HCT116 (cell line): ENCODE data around the gene TNS3. TPM values are rescaled to one million over a fixed set of nuclear protein-coding genes. Genes with fewer than 3 reads are reported as not detected.

ENCODE experiments used
- ATAC-seq: fragments of 200-7000 bp; cut with Tn5 transposase; 2 replicates; pipeline ENCODE4 v1.9.1; 2020; ENCODE audit warnings: mild to moderate bottlenecking, moderate library complexity
- BruUV-seq: library from RNA; stranded (reverse); fragments of 400-500 nt; replicated peaks from 2 replicates; lab custom pipeline; 2021; lab: Mats Ljungman, UMichigan
- CTCF ChIA-PET: fragments of 300-600 bp; sonication (Branson Sonifier 250); formaldehyde crosslinking; loops from one replicate; lab custom pipeline; 2021; ENCODE audit warnings: antibody characterized with exemption; lab: Charles Lee
- POLR2A ChIA-PET: fragments of 300-600, 350-600 bp; sonication (Branson Sonifier 250); formaldehyde crosslinking; loops from one replicate; lab custom pipeline; 2021; ENCODE audit warnings: antibody characterized with exemption; lab: Charles Lee
- RAD21 ChIA-PET, 2 experiments: fragments of 300-600 bp; sonication (Branson Sonifier 250); formaldehyde crosslinking; loops; one replicate each; lab custom pipeline; 2023; ENCODE audit warnings: low total read pairs in 2 of 2; ENCODE audit not compliant: uncharacterized antibody in 2 of 2, unreplicated experiment in 2 of 2, low non-redundant PET in 1 of 2; lab: Charles Lee
- DNase-seq: peaks from one replicate; pipeline ENCODE4 v3.0.0-alpha.2; 2010; ENCODE audit warnings: low read depth, low spot score
- H2AFZ ChIP-seq: fragments of 200-600 bp; shearing (Covaris generic), sonication (generic); 2 replicates; pipeline ENCODE4 v1.6.1; 2017; ENCODE audit warnings: low read depth, mixed run types, mixed read lengths, antibody characterized with exemption, low read length; ENCODE audit not compliant: poor library complexity, severe bottlenecking
- H3K27ac ChIP-seq: 2 replicates; pipeline ENCODE4 v1.5.1; 2012; ENCODE audit warnings: low read depth, low read length
- H3K27me3 ChIP-seq: fragments of 200-600 bp; sonication (generic); 2 replicates; pipeline ENCODE4 v1.6.1; 2016; ENCODE audit warnings: mixed run types, low read length, mixed read lengths; ENCODE audit not compliant: insufficient read depth
- H3K36me3 ChIP-seq, 2 experiments: fragments of 200-500 bp in 1 of 2; fragments of 200-600 bp in 1 of 2; sonication (Bioruptor generic) in 1 of 2; sonication (generic) in 1 of 2; 2 replicates each; pipeline versions ENCODE4 v1.5.1 to v1.6.1; 2014 to 2016; ENCODE audit warnings: low read length in 2 of 2, inconsistent platforms in 1 of 2, mixed read lengths in 1 of 2, mixed run types in 1 of 2; ENCODE audit not compliant: insufficient read depth in 2 of 2, control insufficient read depth in 1 of 2
- H3K4me1 ChIP-seq, 2 experiments: fragments of 200-600 bp in 1 of 2; sonication (generic) in 1 of 2; 2 replicates each; pipeline versions ENCODE4 v1.5.1 to v1.6.1; 2012 to 2017; ENCODE audit warnings: low read length in 2 of 2, inconsistent platforms in 1 of 2, mild to moderate bottlenecking in 1 of 2, mixed read lengths in 1 of 2, mixed run types in 1 of 2, moderate library complexity in 1 of 2; ENCODE audit not compliant: insufficient read depth in 2 of 2, control insufficient read depth in 1 of 2
- H3K4me2 ChIP-seq: fragments of 200-600 bp; sonication (generic); 2 replicates; pipeline ENCODE4 v1.6.1; 2017; ENCODE audit warnings: mixed run types, low read length, mixed read lengths
- H3K4me3 ChIP-seq, 2 experiments: fragments of 200-600 bp in 1 of 2; sonication (generic) in 1 of 2; replicated peaks in 1 of 2; 2 replicates each; pipeline ENCODE4 v1.5.1; 2011 to 2016; ENCODE audit warnings: low read length in 2 of 2, control low read depth in 1 of 2, low read depth in 1 of 2, mild to moderate bottlenecking in 1 of 2, mixed read lengths in 1 of 2, mixed run types in 1 of 2
- H3K79me2 ChIP-seq: fragments of 200-600 bp; sonication (generic); 2 replicates; pipeline ENCODE4 v1.6.1; 2017; ENCODE audit warnings: mild to moderate bottlenecking, mixed run types, low read length, moderate library complexity, mixed read lengths; ENCODE audit not compliant: insufficient read depth
- H3K9ac ChIP-seq: fragments of 200-600 bp; sonication (generic); 2 replicates; pipeline ENCODE4 v1.6.1; 2016; ENCODE audit warnings: low read length, mixed read lengths
- H3K9me2 ChIP-seq: fragments of 200-600 bp; sonication (generic), shearing (Covaris generic); 2 replicates; pipeline ENCODE4 v1.6.1; 2017; ENCODE audit warnings: mixed run types, mild to moderate bottlenecking, moderate library complexity; ENCODE audit not compliant: insufficient read depth
- H3K9me3 ChIP-seq, 2 experiments: fragments of 200-500 bp in 1 of 2; fragments of 200-600 bp in 1 of 2; sonication (Bioruptor generic) in 1 of 2; sonication (generic) in 1 of 2; 2 replicates each; pipeline ENCODE4 v1.6.1; 2014 to 2017; ENCODE audit warnings: low read length in 2 of 2, mixed read lengths in 2 of 2, inconsistent platforms in 1 of 2, low read depth in 1 of 2, mild to moderate bottlenecking in 1 of 2, mixed run types in 1 of 2, moderate library complexity in 1 of 2; ENCODE audit not compliant: control insufficient read depth in 1 of 2, insufficient read depth in 1 of 2
- H4K20me1 ChIP-seq: fragments of 200-600 bp; sonication (generic), shearing (Covaris generic); 2 replicates; pipeline ENCODE4 v1.6.1; 2017; ENCODE audit warnings: mixed run types, mild to moderate bottlenecking, moderate library complexity; ENCODE audit not compliant: insufficient read depth
- CBX3 ChIP-seq: IDR thresholded peaks from 2 replicates; pipeline ENCODE4 v1.6.1; 2012; ENCODE audit warnings: low read depth
- CEBPB ChIP-seq: IDR thresholded peaks from 2 replicates; pipeline ENCODE4 v1.6.1; 2012; ENCODE audit warnings: low read depth
- ELF1 ChIP-seq: IDR thresholded peaks from 2 replicates; pipeline ENCODE4 v1.6.1; 2012; ENCODE audit warnings: low read depth, borderline replicate concordance
- EZH2 ChIP-seq: fragments of 200-600 bp; sonication (generic); IDR thresholded peaks from 2 replicates; pipeline ENCODE4 v1.6.1; 2017; ENCODE audit warnings: antibody characterized with exemption, mixed run types
- EZH2phosphoT487 ChIP-seq: fragments of 200-600 bp; IDR thresholded peaks from 2 replicates; pipeline ENCODE4 v1.6.1; 2018; ENCODE audit warnings: antibody characterized with exemption, borderline replicate concordance
- FOSL1 ChIP-seq: IDR thresholded peaks from 2 replicates; pipeline ENCODE4 v1.6.1; 2012; ENCODE audit warnings: low read depth
- POLR2A ChIP-seq: IDR thresholded peaks from 2 replicates; pipeline ENCODE4 v1.7.0; 2011; ENCODE audit warnings: borderline replicate concordance; ENCODE audit not compliant: insufficient read depth, insufficient read length; ENCODE audit errors: extremely low read depth
- SP1 ChIP-seq: IDR thresholded peaks from 2 replicates; pipeline ENCODE4 v1.6.1; 2012; ENCODE audit warnings: low read depth
- TCF7L2 ChIP-seq: IDR thresholded peaks from 2 replicates; pipeline ENCODE4 v1.7.0; 2011; ENCODE audit warnings: borderline replicate concordance, inconsistent platforms; ENCODE audit not compliant: insufficient read depth, insufficient read length; ENCODE audit errors: extremely low read depth
- ZNF274 ChIP-seq: fragments of 200-500 bp; sonication (Bioruptor generic); IDR thresholded peaks from 2 replicates; pipeline ENCODE4 v1.6.1; 2014; ENCODE audit warnings: mild to moderate bottlenecking, low read depth, low read length, inconsistent platforms
- intact Hi-C: fragments of 100-400 bp; cut with micrococcal nuclease; formaldehyde crosslinking; loops from 2 replicates; pipeline ENCODE4 v1.10.0; 2022
- total RNA-seq: library from RNA; stranded (reverse); gene quantifications from one replicate; pipeline ENCODE4 v1.2.1, GENCODE V29; 2021; ENCODE audit not compliant: unreplicated experiment
- TF ChIP-seq, protein P1 (sequence below): IDR thresholded peaks from 2 replicates; pipeline ENCODE4 v1.6.1; 2011; ENCODE audit warnings: mild to moderate bottlenecking, low read length, moderate library complexity; ENCODE audit not compliant: insufficient replicate concordance; ENCODE audit errors: extremely low read depth
- TF ChIP-seq, protein P2 (sequence below): IDR thresholded peaks from 2 replicates; pipeline ENCODE4 v1.6.1; 2012
- TF ChIP-seq, protein P3 (sequence below), 3 experiments: fragments of 200-600 bp in 1 of 3; sonication (generic) in 1 of 3; IDR thresholded peaks in 2 of 3; conservative IDR thresholded peaks in 1 of 3; 2 replicates each; pipeline ENCODE4 v1.5.1; 2012 to 2017; ENCODE audit warnings: low read depth in 2 of 3, low read length in 2 of 3, antibody characterized with exemption in 1 of 3, borderline replicate concordance in 1 of 3, control low read depth in 1 of 3, mild to moderate bottlenecking in 1 of 3, mixed read lengths in 1 of 3, mixed run types in 1 of 3, moderate library complexity in 1 of 3; ENCODE audit not compliant: insufficient read depth in 1 of 3

Gene TNS3
- total RNA-seq, 1 experiment from 2014 or later = 9.1 TPM

DNA sequence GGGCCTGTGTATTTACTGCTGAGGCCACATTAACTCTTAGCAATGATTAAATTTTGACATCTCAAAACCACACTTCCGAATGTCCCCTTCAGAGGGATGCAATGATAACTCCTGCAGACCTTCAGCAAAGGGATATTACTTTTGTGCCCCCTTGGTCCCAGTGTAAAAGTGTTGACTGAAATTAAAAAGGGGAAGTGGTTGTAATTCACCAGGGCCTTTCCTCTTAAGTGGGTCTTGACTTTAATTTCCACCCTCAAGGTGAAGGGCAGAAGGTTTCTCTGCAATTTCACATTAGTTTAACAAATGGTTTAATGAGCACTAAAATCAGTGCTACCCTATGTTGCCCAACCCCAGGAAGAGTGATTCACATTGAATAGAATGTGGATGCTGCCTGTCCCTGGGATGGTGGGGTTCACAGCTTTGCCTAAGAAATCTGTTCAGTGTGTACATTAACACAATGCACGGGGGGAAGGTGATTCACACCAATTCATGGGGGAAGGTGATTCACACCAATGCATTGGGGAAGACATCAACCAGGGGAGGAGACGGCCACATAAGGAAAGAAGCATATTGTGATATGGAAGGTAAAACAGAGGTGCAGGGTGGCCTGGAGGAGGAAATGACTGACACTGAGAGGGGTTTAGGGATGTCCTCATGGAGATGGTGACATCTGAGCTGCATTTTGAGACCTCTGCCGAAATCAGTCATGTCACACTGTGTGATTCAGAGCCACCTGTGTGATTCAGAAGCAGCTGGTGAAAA is 19.4 kb upstream of the TNS3 start:
- H3K4me1 ChIP-seq = peaks cover 27 to 34% of the 10 kb centered on the region in 2 experiments
- ChIA-PET POLR2A (no interaction called here), RAD21 (no interaction called here), CTCF (interaction anchor here (1.0 kb wide), 1 partner anchor 335 kb away, joined by 3 read pairs; no protein-coding TSS in a partner anchor)
- intact Hi-C loops = no loop called here
- BruUV-seq = no TSS peak
- no peaks in the 10 kb centered on the region for H3K27me3 ChIP-seq
- no peak for DNase-seq
- no peaks in the 10 kb centered on the region for H3K9me2 ChIP-seq
- no peaks in the 10 kb centered on the region for H3K9me3 ChIP-seq
- no peak overlapping the region for H3K9ac ChIP-seq
- no peaks in the 10 kb centered on the region for H3K79me2 ChIP-seq
- peak overlapping the region; percentile 69 for H2AFZ ChIP-seq
- TF ChIP-seq CBX3 (no peak), SP1 (no peak), EZH2 (no peak), EZH2phosphoT487 (no peak), FOSL1 (no peak; the same call in 1 of the 2 replicates), CEBPB (no peak), ZNF274 (no peak), POLR2A (no peak), ELF1 (no peak), TCF7L2 (no peak)
- TF ChIP-seq, protein P1, sequence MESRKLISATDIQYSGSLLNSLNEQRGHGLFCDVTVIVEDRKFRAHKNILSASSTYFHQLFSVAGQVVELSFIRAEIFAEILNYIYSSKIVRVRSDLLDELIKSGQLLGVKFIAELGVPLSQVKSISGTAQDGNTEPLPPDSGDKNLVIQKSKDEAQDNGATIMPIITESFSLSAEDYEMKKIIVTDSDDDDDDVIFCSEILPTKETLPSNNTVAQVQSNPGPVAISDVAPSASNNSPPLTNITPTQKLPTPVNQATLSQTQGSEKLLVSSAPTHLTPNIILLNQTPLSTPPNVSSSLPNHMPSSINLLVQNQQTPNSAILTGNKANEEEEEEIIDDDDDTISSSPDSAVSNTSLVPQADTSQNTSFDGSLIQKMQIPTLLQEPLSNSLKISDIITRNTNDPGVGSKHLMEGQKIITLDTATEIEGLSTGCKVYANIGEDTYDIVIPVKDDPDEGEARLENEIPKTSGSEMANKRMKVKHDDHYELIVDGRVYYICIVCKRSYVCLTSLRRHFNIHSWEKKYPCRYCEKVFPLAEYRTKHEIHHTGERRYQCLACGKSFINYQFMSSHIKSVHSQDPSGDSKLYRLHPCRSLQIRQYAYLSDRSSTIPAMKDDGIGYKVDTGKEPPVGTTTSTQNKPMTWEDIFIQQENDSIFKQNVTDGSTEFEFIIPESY = no peak
- TF ChIP-seq, protein P2, sequence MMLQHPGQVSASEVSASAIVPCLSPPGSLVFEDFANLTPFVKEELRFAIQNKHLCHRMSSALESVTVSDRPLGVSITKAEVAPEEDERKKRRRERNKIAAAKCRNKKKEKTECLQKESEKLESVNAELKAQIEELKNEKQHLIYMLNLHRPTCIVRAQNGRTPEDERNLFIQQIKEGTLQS = no peak
- TF ChIP-seq, protein P3, sequence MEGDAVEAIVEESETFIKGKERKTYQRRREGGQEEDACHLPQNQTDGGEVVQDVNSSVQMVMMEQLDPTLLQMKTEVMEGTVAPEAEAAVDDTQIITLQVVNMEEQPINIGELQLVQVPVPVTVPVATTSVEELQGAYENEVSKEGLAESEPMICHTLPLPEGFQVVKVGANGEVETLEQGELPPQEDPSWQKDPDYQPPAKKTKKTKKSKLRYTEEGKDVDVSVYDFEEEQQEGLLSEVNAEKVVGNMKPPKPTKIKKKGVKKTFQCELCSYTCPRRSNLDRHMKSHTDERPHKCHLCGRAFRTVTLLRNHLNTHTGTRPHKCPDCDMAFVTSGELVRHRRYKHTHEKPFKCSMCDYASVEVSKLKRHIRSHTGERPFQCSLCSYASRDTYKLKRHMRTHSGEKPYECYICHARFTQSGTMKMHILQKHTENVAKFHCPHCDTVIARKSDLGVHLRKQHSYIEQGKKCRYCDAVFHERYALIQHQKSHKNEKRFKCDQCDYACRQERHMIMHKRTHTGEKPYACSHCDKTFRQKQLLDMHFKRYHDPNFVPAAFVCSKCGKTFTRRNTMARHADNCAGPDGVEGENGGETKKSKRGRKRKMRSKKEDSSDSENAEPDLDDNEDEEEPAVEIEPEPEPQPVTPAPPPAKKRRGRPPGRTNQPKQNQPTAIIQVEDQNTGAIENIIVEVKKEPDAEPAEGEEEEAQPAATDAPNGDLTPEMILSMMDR (IDR thresholded peaks at IDR 0.05 in 2 of 3, conservative IDR thresholded peaks at IDR 0.05 in 1 of 3; ENCODE audit: borderline replicate concordance in 1 of 3, insufficient read depth in 1 of 3, low read depth in 2 of 3, low read length in 2 of 3) = no peak
- peak overlapping the region; percentile 51 for H3K4me2 ChIP-seq
- H3K27ac ChIP-seq = no peak overlapping the region
- H3K4me3 ChIP-seq = no peak overlapping the region
- H4K20me1 ChIP-seq = no peaks in the 10 kb centered on the region
- no peaks in the 10 kb centered on the region for H3K36me3 ChIP-seq
- ATAC-seq = peak; percentile 12; the same call in 1 of the 2 replicates
